SW480 (cell line): ENCODE measurements around the gene UBN1.
A peak's percentile ranks its signal among the peaks of the same experiment; 100 is the strongest.

Source experiments
- DNase-seq: peaks from one replicate; pipeline ENCODE4 v3.0.0-alpha.2; 2016; ENCODE audit warnings: low spot score

Gene UBN1, protein sequence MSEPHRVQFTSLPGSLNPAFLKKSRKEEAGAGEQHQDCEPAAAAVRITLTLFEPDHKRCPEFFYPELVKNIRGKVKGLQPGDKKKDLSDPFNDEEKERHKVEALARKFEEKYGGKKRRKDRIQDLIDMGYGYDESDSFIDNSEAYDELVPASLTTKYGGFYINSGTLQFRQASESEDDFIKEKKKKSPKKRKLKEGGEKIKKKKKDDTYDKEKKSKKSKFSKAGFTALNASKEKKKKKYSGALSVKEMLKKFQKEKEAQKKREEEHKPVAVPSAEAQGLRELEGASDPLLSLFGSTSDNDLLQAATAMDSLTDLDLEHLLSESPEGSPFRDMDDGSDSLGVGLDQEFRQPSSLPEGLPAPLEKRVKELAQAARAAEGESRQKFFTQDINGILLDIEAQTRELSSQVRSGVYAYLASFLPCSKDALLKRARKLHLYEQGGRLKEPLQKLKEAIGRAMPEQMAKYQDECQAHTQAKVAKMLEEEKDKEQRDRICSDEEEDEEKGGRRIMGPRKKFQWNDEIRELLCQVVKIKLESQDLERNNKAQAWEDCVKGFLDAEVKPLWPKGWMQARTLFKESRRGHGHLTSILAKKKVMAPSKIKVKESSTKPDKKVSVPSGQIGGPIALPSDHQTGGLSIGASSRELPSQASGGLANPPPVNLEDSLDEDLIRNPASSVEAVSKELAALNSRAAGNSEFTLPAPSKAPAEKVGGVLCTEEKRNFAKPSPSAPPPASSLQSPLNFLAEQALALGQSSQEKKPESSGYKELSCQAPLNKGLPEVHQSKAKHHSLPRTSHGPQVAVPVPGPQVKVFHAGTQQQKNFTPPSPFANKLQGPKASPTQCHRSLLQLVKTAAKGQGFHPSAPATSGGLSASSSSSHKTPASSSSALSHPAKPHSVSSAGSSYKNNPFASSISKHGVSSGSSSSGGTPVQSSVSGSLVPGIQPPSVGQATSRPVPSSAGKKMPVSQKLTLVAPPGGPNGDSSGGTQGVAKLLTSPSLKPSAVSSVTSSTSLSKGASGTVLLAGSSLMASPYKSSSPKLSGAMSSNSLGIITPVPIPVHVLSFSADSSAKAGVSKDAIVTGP (N-terminal part only)

DNA sequence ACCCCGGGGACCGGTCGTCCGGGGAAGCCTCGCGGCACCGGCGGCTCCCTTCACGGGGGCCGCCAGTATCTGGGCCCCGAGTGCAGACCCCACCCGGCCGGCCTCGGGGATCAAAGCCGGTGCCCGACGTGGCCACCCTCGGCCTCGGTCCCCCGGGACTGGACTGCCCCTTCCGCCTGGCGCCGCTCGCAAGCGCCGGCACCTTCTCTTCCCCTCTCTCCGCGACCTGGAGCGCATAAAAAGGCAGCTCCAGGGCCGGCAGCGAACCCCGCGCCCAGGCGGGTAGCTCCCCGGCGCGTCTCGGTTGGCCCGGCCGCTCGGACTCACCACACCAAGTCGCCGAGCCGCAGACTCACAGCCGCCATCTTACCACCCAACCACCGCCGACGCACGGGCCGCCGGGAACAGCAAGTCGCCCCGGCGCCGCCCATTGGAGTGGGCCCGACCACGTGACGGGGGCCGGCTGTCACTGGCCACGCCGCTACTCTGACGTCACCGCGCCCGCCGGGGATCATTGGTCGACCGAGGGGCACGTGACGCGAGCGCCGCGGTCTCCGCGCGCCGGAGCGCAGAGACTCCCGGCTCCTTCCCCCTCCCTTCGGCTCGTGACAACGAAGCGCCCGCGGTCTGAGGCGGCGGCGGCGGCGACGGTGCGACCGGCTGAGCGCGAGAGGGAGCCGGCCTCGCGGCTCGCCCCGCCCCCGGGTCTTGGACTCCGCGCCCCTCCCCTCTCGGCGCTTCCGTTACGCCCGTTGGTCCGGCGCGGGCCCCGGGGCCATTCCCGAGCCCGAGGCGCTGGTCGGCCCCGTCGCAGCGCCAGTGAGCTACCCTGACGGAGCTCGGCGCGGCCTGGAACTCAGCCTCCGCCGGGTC is at the start of gene UBN1, which contains the start of gene GLYR1:
UBN1 (plus strand) TSS at position 581 of the 873 bp plus-strand sequence. CDS start 5,437 bp downstream, outside the sequence.
GLYR1 (minus strand) TSS at position 388 of the 873 bp plus-strand sequence; CDS start at position 365, 23 bp downstream.
- peak; percentile 94 for DNase-seq

DNA sequence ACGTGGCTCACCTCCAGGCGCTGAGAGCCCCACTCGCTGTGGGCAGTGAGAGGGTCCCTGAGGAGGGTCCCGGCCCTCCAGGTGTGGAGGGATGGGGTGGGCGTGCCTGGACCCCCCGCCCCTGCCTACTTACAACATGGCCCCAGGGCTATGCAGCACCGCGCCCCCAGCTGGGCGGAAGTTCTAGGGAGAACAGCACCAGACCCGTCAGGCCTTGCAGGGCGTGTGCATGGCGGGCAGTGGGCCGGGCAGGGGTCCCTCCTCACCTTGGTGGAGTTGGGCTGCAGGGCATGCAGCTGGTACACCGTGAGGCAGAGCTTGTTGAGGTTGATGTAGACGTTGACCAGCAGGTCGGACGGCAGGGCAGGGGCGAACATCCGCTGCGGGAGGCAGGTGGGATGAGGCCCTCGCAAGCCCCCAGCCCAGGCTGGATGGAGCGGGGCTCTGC is 49.5 kb upstream of the UBN1 start:
- no peak for DNase-seq

DNA sequence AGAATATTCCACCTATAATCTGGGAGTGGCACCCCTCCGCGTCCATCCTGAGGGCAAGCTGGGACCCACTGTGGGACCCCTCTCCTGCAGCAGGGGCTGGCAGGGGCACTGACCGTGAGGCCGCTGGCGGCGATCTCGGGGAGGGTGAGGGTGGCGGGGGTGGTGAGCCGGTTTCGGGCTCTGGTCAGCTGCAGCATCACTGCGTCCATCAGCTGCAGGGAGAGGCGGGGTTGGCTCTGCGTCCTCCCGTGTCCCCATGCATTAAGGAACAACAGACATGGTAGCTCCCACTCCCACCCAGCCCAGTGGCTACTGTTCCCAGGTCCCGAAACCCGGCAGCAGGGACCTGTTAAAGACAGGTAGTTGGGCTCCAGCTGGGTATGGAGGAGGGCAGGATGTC is 48.8 kb upstream of the UBN1 start:
- DNase-seq: no peak

DNA sequence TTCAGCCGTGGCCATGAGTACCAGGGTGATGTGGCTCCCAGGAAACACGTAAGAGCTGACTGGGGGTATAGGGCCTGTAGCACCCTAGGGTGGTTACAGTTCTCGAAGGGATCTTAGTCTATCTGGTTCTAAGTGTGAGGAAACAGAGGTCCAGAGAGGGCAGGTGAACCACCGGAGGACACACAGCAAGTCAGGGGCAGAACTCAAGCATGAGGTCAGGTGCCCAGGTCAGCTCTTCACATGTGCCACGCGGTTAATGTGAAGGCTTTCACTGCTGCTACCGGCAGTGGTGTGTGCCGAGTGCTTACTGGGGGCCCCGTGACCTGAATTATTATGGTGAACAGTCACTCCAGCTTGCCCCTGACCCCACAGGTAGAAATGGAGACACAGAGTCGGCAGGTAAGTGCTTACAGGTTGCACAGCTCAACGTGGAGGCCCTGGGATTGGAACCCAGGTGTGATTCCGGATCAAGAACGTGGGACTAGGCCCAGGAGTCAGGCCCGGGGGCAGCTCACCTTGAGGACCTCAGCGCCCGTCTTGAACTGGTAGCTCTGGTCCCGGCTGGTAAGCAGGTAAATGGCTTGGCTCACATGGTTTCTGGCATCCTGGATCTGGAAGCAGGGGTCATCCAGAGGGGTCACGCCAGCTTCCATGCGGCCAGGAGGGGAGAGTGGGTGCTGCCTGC is 48.0 kb upstream of the UBN1 start:
- no peak for DNase-seq

GRCh38 chr16:4800290-4801041 is 46.8 kb upstream of the UBN1 start:
- peak; percentile 67 for DNase-seq

GRCh38 chr16:4801051-4801961 is 46.0 kb upstream of the UBN1 start:
- DNase-seq: no peak

GRCh38 chr16:4801962-4802658 is 45.2 kb upstream of the UBN1 start, which contains the start of gene ROGDI:
TSS of gene ROGDI (minus strand) at chr16:4802633. CDS start at chr16:4802571, 62 bp downstream.
- peak; percentile 89 for DNase-seq

DNA sequence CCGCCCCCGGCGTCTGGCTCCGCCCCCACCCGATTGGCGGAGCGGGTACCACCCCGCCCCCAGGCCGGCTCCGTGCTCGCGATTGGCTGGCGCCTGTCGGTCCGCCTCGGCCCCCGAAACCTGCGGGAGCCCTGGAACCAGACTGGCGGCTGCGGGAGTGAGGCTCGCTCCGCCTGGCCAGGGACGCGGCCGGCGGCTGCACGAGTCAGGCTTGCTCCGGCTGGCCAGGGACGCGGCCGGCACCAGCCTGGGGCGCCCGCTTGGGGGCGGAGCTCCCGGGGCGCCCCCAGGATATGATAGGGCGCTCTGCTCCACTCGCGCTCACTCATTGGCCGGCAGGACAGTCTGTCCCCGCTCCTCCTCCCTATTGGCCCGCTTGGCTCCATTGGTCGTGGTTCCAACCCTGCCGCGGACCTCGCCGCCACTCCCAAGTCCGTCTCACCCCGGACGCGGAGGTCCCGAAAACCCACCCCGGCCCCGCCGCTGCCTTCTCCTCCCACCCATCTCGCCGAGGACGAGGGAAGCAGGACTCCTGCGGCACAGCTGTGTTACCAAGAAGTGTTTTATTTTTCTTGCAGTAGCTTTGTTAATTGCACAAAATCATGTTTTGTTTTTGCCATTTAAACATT is 44.5 kb upstream of the UBN1 start:
- peak; percentile 93 for DNase-seq

DNA sequence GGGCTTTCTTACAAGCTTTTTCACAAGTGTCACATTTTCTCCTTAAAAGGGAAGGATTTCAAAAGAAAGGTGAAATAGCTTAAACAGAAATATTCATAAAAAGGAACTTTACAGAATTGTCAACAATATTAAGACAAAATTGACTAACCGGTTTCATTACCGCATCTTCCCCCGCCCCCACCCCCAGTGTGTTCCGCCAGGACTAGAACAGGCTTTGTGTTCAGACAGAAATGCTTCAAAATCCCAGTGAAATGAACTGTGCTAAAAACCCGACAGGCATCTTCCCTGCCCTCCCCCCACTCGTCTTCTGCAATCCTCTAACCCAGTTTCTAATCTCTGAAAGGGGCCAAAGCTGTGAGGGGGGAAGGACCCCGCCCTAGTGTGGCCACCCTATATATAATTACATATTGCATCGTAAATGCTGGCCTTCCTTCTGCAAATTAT is 43.9 kb upstream of the UBN1 start:
- no peak for DNase-seq

DNA sequence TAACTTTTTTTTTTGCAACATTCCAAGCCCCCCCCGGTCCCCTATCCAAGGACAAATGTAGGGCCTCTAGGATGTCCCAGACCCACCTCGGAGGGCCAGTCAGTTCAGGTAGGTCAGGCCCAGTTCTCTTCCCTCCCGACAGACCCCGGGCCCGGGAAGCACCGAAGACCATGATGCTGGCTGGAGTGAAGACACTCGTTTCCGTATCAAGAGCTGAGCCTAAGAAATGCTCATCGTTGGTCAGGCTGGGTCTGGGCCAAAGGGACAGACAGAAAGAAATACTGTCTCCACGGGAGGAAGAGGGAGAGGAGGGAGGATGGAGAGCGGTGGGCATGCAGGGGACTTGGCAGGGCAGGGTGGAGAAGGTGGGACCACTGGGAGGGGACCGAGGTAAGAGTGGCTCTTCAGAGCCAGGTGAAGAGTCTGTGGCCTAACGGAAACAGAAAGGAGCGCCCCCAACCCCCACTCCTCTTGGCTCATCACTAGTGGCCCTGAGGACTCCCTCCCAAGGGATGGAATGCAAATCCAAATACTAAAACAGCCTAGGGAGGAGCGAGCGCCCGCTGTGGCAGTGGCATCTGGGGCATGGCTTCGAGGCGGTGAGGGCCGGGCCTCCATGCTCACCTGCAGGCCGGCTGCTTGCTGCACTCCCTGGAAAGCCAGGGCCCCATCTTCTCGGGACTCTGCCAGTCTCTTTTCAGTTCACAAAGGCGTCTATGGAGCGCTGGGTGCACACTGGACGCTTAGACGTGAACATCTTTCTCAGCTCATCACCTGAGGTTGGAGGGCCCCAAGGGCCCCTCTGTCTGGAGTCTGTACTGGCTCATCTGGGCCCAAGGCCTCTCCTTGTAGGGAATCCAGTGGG is 43.2 kb upstream of the UBN1 start:
- no peak for DNase-seq

DNA sequence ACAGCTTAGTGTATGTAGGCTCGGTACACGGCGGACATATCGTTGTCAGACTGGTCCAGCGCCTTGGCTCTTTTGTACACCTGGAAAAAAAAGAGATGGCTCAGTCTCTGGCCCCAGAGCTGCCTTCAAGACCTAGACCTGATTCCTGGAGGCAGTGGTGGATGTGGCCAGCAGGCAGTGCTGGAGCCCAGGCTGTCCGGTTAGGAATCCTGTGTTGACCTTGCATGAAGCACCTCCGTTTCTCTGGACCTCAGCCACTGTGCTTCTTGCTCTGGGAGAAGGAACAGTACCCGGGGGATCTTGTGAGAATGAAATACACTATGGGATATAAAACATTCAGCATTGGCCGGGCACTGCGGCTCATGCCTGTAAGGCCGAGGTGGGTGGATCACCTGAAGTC is 42.0 kb upstream of the UBN1 start:
- no peak for DNase-seq

- DNase-seq: no peak
These were observed 41.0 kb upstream of the UBN1 start for GRCh38 chr16:4806280-4806679.

- DNase-seq: no peak
These were observed 36.0 kb upstream of the UBN1 start for GRCh38 chr16:4811242-4811641.

- no peak for DNase-seq
These were observed 35.5 kb upstream of the UBN1 start for GRCh38 chr16:4811773-4812172.

- DNase-seq: no peak
These were observed 33.9 kb upstream of the UBN1 start for GRCh38 chr16:4813251-4814003.

GRCh38 chr16:4814046-4814445 is 33.2 kb upstream of the UBN1 start:
- DNase-seq: no peak
